Upper lobe of left lung (tissue), 4 donors: ENCODE data around the gene SLC39A6.

Experiments used
- CTCF ChIP-seq, 6 experiments: fragments of 450-650 bp in 4 of 6; fragments of 200-600 bp in 2 of 6; sonication (generic) in 2 of 6; IDR thresholded peaks; one replicate each; pipeline ENCODE4 v1.5.1; 2016 to 2019; ENCODE audit warnings: antibody characterized with exemption in 6 of 6
- EP300 ChIP-seq, 4 donors: sonication (generic); formaldehyde crosslinking; IDR thresholded peaks; one replicate each; pipeline ENCODE4 v1.5.1; 2017; ENCODE audit warnings: antibody characterized with exemption in 4 of 4, control low read depth in 2 of 4
- POLR2A ChIP-seq, 4 donors: fragments of 450-650 bp; IDR thresholded peaks; one replicate each; pipeline ENCODE4 v1.5.1; 2016 to 2017; ENCODE audit warnings: antibody characterized with exemption in 4 of 4, mild to moderate bottlenecking in 2 of 4

- TF ChIP-seq CTCF (IDR thresholded peaks at IDR 0.05) (no peak), EP300 (IDR thresholded peaks at IDR 0.05) (no peak), POLR2A (IDR thresholded peaks at IDR 0.05) (no peak)
These were observed 1.1 kb upstream of the SLC39A6 start for GRCh38 chr18:36130039-36130831.
